Stimulated activated CD4-positive, alpha-beta T cell treated with anti-CD3 and anti-CD28 coated beads, Interleukin-15, amount 100 ng/mL, for 24 hours (primary cell): ENCODE results near the gene PDIA6.

Experiments
- DNase-seq: peaks from one replicate; pipeline ENCODE4 v3.0.0-alpha.2; 2020

The PDIA6 gene

GRCh38 chr2:10760794-10761504 lies 51.6 kb downstream of the PDIA6 start:
- DNase-seq, result no peak

GRCh38 chr2:10759151-10759714 lies 53.4 kb downstream of the PDIA6 start:
- no peak for DNase-seq

- DNase-seq, result no peak
These were observed 54.7 kb downstream of the PDIA6 start for GRCh38 chr2:10757814-10758286.

GRCh38 chr2:10755621-10756020 lies 57.0 kb downstream of the PDIA6 start:
- DNase-seq, result no peak

- DNase-seq, result no peak
These were observed 58.7 kb downstream of the PDIA6 start for GRCh38 chr2:10753876-10754275.

- DNase-seq, result no peak
These were observed 59.4 kb downstream of the PDIA6 start for GRCh38 chr2:10753156-10753555.

- DNase-seq, result no peak
These were observed 60.3 kb downstream of the PDIA6 start for GRCh38 chr2:10752236-10752635.

- DNase-seq, result no peak
These were observed 62.0 kb downstream of the PDIA6 start for GRCh38 chr2:10750610-10751009.

- DNase-seq, result no peak
These were observed 69.9 kb downstream of the PDIA6 start for GRCh38 chr2:10742666-10743065.

- no peak for DNase-seq
These were observed 71.4 kb downstream of the PDIA6 start for GRCh38 chr2:10741139-10741538.

GRCh38 chr2:10740226-10740625 lies 72.4 kb downstream of the PDIA6 start:
- no peak for DNase-seq

GRCh38 chr2:10738192-10738591 lies 74.4 kb downstream of the PDIA6 start:
- DNase-seq, result no peak

- DNase-seq, result no peak
These were observed 78.6 kb downstream of the PDIA6 start for GRCh38 chr2:10733980-10734379.

GRCh38 chr2:10733566-10733925 lies 79.0 kb downstream of the PDIA6 start:
- no peak for DNase-seq
